Hippocampal formation (tissue), 2 donors: ENCODE results near the gene TEKT3.

ENCODE experiments used
- DNase-seq, 2 donors: peaks; one replicate each; lab custom pipeline; 2025; lab: John Stamatoyannopoulos, UW

TEKT3 gene

GRCh38 chr17:15293558-15293957 is 47.8 kb downstream of the TEKT3 start:
- no peak for DNase-seq

- DNase-seq = no peak
Observed at GRCh38 chr17:15291674-15292361, 49.6 kb downstream of the TEKT3 start.

GRCh38 chr17:15290605-15291004 is 50.8 kb downstream of the TEKT3 start:
- DNase-seq = no peak

GRCh38 chr17:15289285-15290183 is 51.9 kb downstream of the TEKT3 start:
- no peak for DNase-seq

- no peak for DNase-seq
Observed at GRCh38 chr17:15288859-15289258, 52.5 kb downstream of the TEKT3 start.

- DNase-seq = no peak
Observed at GRCh38 chr17:15287538-15288267, 53.7 kb downstream of the TEKT3 start.

GRCh38 chr17:15285466-15285865 is 55.9 kb downstream of the TEKT3 start:
- DNase-seq = no peak

GRCh38 chr17:15284537-15284936 is 56.9 kb downstream of the TEKT3 start:
- DNase-seq = no peak

GRCh38 chr17:15284107-15284506 is 57.3 kb downstream of the TEKT3 start:
- no peak for DNase-seq

GRCh38 chr17:15281909-15282308 is 59.5 kb downstream of the TEKT3 start:
- DNase-seq = no peak

GRCh38 chr17:15278924-15279477 is 62.4 kb downstream of the TEKT3 start:
- DNase-seq = no peak

GRCh38 chr17:15278380-15278779 is 63.0 kb downstream of the TEKT3 start:
- DNase-seq = no peak

GRCh38 chr17:15274017-15274416 is 67.4 kb downstream of the TEKT3 start:
- no peak for DNase-seq

- DNase-seq = no peak
Observed at GRCh38 chr17:15273141-15273793, 68.1 kb downstream of the TEKT3 start.

- no peak for DNase-seq
Observed at GRCh38 chr17:15271741-15272140, 69.7 kb downstream of the TEKT3 start.

- no peak for DNase-seq
Observed at GRCh38 chr17:15270628-15271381, 70.6 kb downstream of the TEKT3 start.

- no peak for DNase-seq
Observed at GRCh38 chr17:15269780-15270089, 71.7 kb downstream of the TEKT3 start.

GRCh38 chr17:15269087-15269779 is 72.2 kb downstream of the TEKT3 start:
- no peak for DNase-seq

GRCh38 chr17:15268461-15268860 is 72.9 kb downstream of the TEKT3 start:
- DNase-seq = no peak

- peak in 1 of 2 donors; percentile 29 for DNase-seq
Observed at GRCh38 chr17:15267996-15268395, 73.4 kb downstream of the TEKT3 start.
